Smooth muscle cell (in vitro differentiated cells): ENCODE data around the gene MT3. TPM values are rescaled to one million over a fixed set of nuclear protein-coding genes. Genes with fewer than 3 reads are reported as not detected.

Experiments
- DNase-seq: peaks from one replicate; lab custom pipeline; 2025; ENCODE audit not compliant: unreplicated experiment; lab: John Stamatoyannopoulos, UW
- H2AFZ ChIP-seq: fragments of 200-600 bp; sonication (generic); 2 replicates; pipeline ENCODE4 v1.6.0; 2016; ENCODE audit warnings: antibody characterized with exemption, low read depth, mild to moderate bottlenecking
- H3F3A ChIP-seq: fragments of 200-600 bp; sonication (generic); 2 replicates; pipeline ENCODE4 v1.6.0; 2017; ENCODE audit warnings: antibody characterized with exemption, low read depth
- H3K27ac ChIP-seq: fragments of 200-600 bp; sonication (generic); 2 replicates; pipeline ENCODE4 v1.5.1; 2016; ENCODE audit warnings: low read depth, mild to moderate bottlenecking
- H3K27me3 ChIP-seq: fragments of 200-600 bp; sonication (generic); 2 replicates; pipeline ENCODE4 v1.6.1; 2016; ENCODE audit warnings: low read depth, mild to moderate bottlenecking
- H3K36me3 ChIP-seq: fragments of 200-600 bp; sonication (generic); 2 replicates; pipeline ENCODE4 v1.5.1; 2016; ENCODE audit warnings: low read depth
- H3K4me1 ChIP-seq: fragments of 200-600 bp; sonication (generic); 2 replicates; pipeline ENCODE4 v1.5.1; 2016; ENCODE audit warnings: low read depth
- H3K4me2 ChIP-seq: fragments of 200-600 bp; sonication (generic); 2 replicates; pipeline ENCODE4 v1.6.0; 2016; ENCODE audit warnings: mild to moderate bottlenecking
- H3K4me3 ChIP-seq: fragments of 200-600 bp; sonication (generic); 2 replicates; pipeline ENCODE4 v1.5.1; 2016; ENCODE audit warnings: mild to moderate bottlenecking
- H3K79me2 ChIP-seq: fragments of 200-600 bp; sonication (generic); 2 replicates; pipeline ENCODE4 v1.6.0; 2016; ENCODE audit warnings: low read depth, mild to moderate bottlenecking
- H3K9ac ChIP-seq: fragments of 200-600 bp; sonication (generic); 2 replicates; pipeline ENCODE4 v1.6.0; 2016; ENCODE audit warnings: low read depth
- H3K9me3 ChIP-seq: fragments of 200-600 bp; sonication (generic); replicated peaks from 2 replicates; pipeline ENCODE4 v1.5.1; 2016; ENCODE audit warnings: low read depth
- H4K20me1 ChIP-seq: fragments of 200-600 bp; sonication (generic); 2 replicates; pipeline ENCODE4 v1.6.0; 2016; ENCODE audit warnings: low read depth
- CTCF ChIP-seq: fragments of 200-600 bp; sonication (generic); IDR thresholded peaks from 2 replicates; pipeline ENCODE4 v1.5.1; 2017; ENCODE audit warnings: borderline replicate concordance, mild to moderate bottlenecking, antibody characterized with exemption; ENCODE audit not compliant: insufficient read depth, poor library complexity, severe bottlenecking
- WGBS: methylation state at CpG from one replicate; pipeline ENCODE4 v1.1.7; 2016; ENCODE audit warnings: low lambda C conversion rate; 5-methylcytosine and 5-hydroxymethylcytosine counted together
- polyA plus RNA-seq: library from polyadenylated mRNA; unstranded; fragments of >200 nt; fragmentation: Nextera tagmentation; extraction: Ambion mirVana; gene quantifications from 2 replicates; pipeline ENCODE4 v1.2.1, GENCODE V29; 2016
- total RNA-seq: library from RNA; depleted of rRNA; stranded (reverse); fragments of >200 nt; gene quantifications from 2 replicates; pipeline ENCODE4 v1.2.3, GENCODE V29; 2014

MT3 gene
- total and polyA plus RNA-seq, 2 experiments from 2014 or later = not detected

GRCh38 chr16:56558024-56558747, 31.1 kb upstream of the MT3 start:
- TF ChIP-seq CTCF = no peak
- Histone ChIP-seq H3F3A (no peaks in the 10 kb centered on the region), H4K20me1 (no peaks in the 10 kb centered on the region), H3K4me2 (no peak overlapping the region), H3K4me3 (no peak overlapping the region), H3K4me1 (no peaks in the 10 kb centered on the region), H3K79me2 (no peaks in the 10 kb centered on the region), H3K9me3 (no peaks in the 10 kb centered on the region), H3K27me3 (peaks cover 49% of the 10 kb centered on the region), H2AFZ (no peak overlapping the region), H3K27ac (no peak overlapping the region), H3K36me3 (no peaks in the 10 kb centered on the region), H3K9ac (no peak overlapping the region)
- DNase-seq = no peak
- WGBS = 75% methylated on average over 8 of the region's 8 CpGs

- TF ChIP-seq CTCF = no peak
- Histone ChIP-seq H3K4me1 (no peaks in the 10 kb centered on the region), H3K27ac (no peak overlapping the region), H3K36me3 (no peaks in the 10 kb centered on the region), H2AFZ (no peak overlapping the region), H3K4me2 (no peak overlapping the region), H3K9ac (no peak overlapping the region), H3F3A (no peaks in the 10 kb centered on the region), H3K4me3 (no peak overlapping the region), H3K27me3 (peaks cover 51% of the 10 kb centered on the region), H3K9me3 (no peaks in the 10 kb centered on the region), H4K20me1 (no peaks in the 10 kb centered on the region), H3K79me2 (no peaks in the 10 kb centered on the region)
- WGBS = 92% methylated on average over 4 of the region's 4 CpGs
- DNase-seq = no peak
These were observed 30.2 kb upstream of the MT3 start for GRCh38 chr16:56559109-56559508.

- Histone ChIP-seq H3K79me2 (no peaks in the 10 kb centered on the region), H3K9ac (no peak overlapping the region), H3F3A (no peaks in the 10 kb centered on the region), H4K20me1 (no peaks in the 10 kb centered on the region), H3K4me1 (no peaks in the 10 kb centered on the region), H2AFZ (no peak overlapping the region), H3K27ac (no peak overlapping the region), H3K9me3 (no peaks in the 10 kb centered on the region), H3K4me3 (no peak overlapping the region), H3K27me3 (peaks cover 51% of the 10 kb centered on the region), H3K4me2 (no peak overlapping the region), H3K36me3 (no peaks in the 10 kb centered on the region)
- no peak for TF ChIP-seq CTCF
- DNase-seq = no peak
- WGBS = 76% methylated on average over 1 of the region's 1 CpG
These were observed 28.9 kb upstream of the MT3 start for GRCh38 chr16:56560447-56560846.

- DNase-seq = no peak
- no peaks in the 10 kb centered on the region for H3F3A ChIP-seq
- H3K9ac ChIP-seq = no peak overlapping the region
- H2AFZ ChIP-seq = no peak overlapping the region
- 92% methylated on average over 1 of the region's 1 CpG for WGBS
- H3K4me1 ChIP-seq = no peaks in the 10 kb centered on the region
- H3K4me2 ChIP-seq = no peak overlapping the region
- no peak for TF ChIP-seq CTCF
- no peaks in the 10 kb centered on the region for H3K9me3 ChIP-seq
- H3K27me3 ChIP-seq = peaks cover 53% of the 10 kb centered on the region
- no peaks in the 10 kb centered on the region for H3K79me2 ChIP-seq
- H3K36me3 ChIP-seq = no peaks in the 10 kb centered on the region
- H3K27ac ChIP-seq = no peak overlapping the region
- H3K4me3 ChIP-seq = no peak overlapping the region
- H4K20me1 ChIP-seq = no peaks in the 10 kb centered on the region
These were observed 28.2 kb upstream of the MT3 start for GRCh38 chr16:56561126-56561525.
